ENCODE data around the gene ATP1B4. TPM values are rescaled to one million over a fixed set of nuclear protein-coding genes. Genes with fewer than 3 reads are reported as not detected.

The ATP1B4 gene
- total and polyA plus RNA-seq, 2 donors, result 0.05 TPM

GRCh38 chrX:120366794-120367193 lies 4.9 kb downstream of the ATP1B4 start:
- Histone ChIP-seq H3K4me3 (ENCODE audit: low read length in 2 of 2) (no peak overlapping the region), H3K4me1 (ENCODE audit: control insufficient read depth in 2 of 2, insufficient read depth in 2 of 2, low read length in 2 of 2) (no peaks in the 10 kb centered on the region), H3K9me3 (ENCODE audit: control insufficient read depth in 2 of 2, insufficient read depth in 1 of 2, low read length in 1 of 2) (no peaks in the 10 kb centered on the region), H3K27ac (ENCODE audit: low read depth in 1 of 2, low read length in 1 of 2) (no peak overlapping the region), H3K36me3 (ENCODE audit: control insufficient read depth in 2 of 2, insufficient read depth in 2 of 2, low read length in 1 of 2) (no peaks in the 10 kb centered on the region), H3K27me3 (ENCODE audit: control insufficient read depth in 2 of 2, insufficient read depth in 1 of 2, low read length in 1 of 2) (no peaks in the 10 kb centered on the region)
- WGBS, result 95% methylated on average over 3 of the region's 3 CpGs
- DNase-seq (ENCODE audit: low read depth in 6 of 9, low spot score in 9 of 9), result no peak

- H3K4me1 ChIP-seq (ENCODE audit: control insufficient read depth in 2 of 2, insufficient read depth in 2 of 2, low read length in 2 of 2), result no peaks in the 10 kb centered on the region
- no peak overlapping the region for H3K4me3 ChIP-seq (ENCODE audit: low read length in 2 of 2)
- H3K27me3 ChIP-seq (ENCODE audit: control insufficient read depth in 2 of 2, insufficient read depth in 1 of 2, low read length in 1 of 2), result no peaks in the 10 kb centered on the region
- H3K36me3 ChIP-seq (ENCODE audit: control insufficient read depth in 2 of 2, insufficient read depth in 2 of 2, low read length in 1 of 2), result no peaks in the 10 kb centered on the region
- whole genome bisulfite sequencing, result 94% methylated on average over 3 of the region's 3 CpGs
- no peaks in the 10 kb centered on the region for H3K9me3 ChIP-seq (ENCODE audit: control insufficient read depth in 2 of 2, insufficient read depth in 1 of 2, low read length in 1 of 2)
- no peak overlapping the region for H3K27ac ChIP-seq (ENCODE audit: low read depth in 1 of 2, low read length in 1 of 2)
- no peak for DNase-seq (ENCODE audit: low read depth in 6 of 9, low spot score in 9 of 9)
Observed at GRCh38 chrX:120367402-120368109, 5.7 kb downstream of the ATP1B4 start.

- H3K4me3 ChIP-seq (ENCODE audit: low read length in 2 of 2), result no peak overlapping the region
- no peaks in the 10 kb centered on the region for H3K27me3 ChIP-seq (ENCODE audit: control insufficient read depth in 2 of 2, insufficient read depth in 1 of 2, low read length in 1 of 2)
- DNase-seq (ENCODE audit: low read depth in 6 of 9, low spot score in 9 of 9), result no peak
- no peak overlapping the region for H3K27ac ChIP-seq (ENCODE audit: low read depth in 1 of 2, low read length in 1 of 2)
- no peaks in the 10 kb centered on the region for H3K4me1 ChIP-seq (ENCODE audit: control insufficient read depth in 2 of 2, insufficient read depth in 2 of 2, low read length in 2 of 2)
- H3K36me3 ChIP-seq (ENCODE audit: control insufficient read depth in 2 of 2, insufficient read depth in 2 of 2, low read length in 1 of 2), result no peaks in the 10 kb centered on the region
- 93% methylated on average over 6 of the region's 6 CpGs for WGBS
- no peaks in the 10 kb centered on the region for H3K9me3 ChIP-seq (ENCODE audit: control insufficient read depth in 2 of 2, insufficient read depth in 1 of 2, low read length in 1 of 2)
Observed at GRCh38 chrX:120372667-120373370, 10.9 kb downstream of the ATP1B4 start.

- no peak for DNase-seq (ENCODE audit: low read depth in 6 of 9, low spot score in 9 of 9)
- 97% methylated on average over 3 of the region's 3 CpGs for WGBS
- Histone ChIP-seq H3K36me3 (ENCODE audit: control insufficient read depth in 2 of 2, insufficient read depth in 2 of 2, low read length in 1 of 2) (no peaks in the 10 kb centered on the region), H3K27ac (ENCODE audit: low read depth in 1 of 2, low read length in 1 of 2) (no peak overlapping the region), H3K9me3 (ENCODE audit: control insufficient read depth in 2 of 2, insufficient read depth in 1 of 2, low read length in 1 of 2) (no peaks in the 10 kb centered on the region), H3K27me3 (ENCODE audit: control insufficient read depth in 2 of 2, insufficient read depth in 1 of 2, low read length in 1 of 2) (no peaks in the 10 kb centered on the region), H3K4me3 (ENCODE audit: low read length in 2 of 2) (no peak overlapping the region), H3K4me1 (ENCODE audit: control insufficient read depth in 2 of 2, insufficient read depth in 2 of 2, low read length in 2 of 2) (no peaks in the 10 kb centered on the region)
Observed at GRCh38 chrX:120377179-120377578, 15.3 kb downstream of the ATP1B4 start.

GRCh38 chrX:120377715-120378114 lies 15.8 kb downstream of the ATP1B4 start:
- H3K27ac ChIP-seq (ENCODE audit: low read depth in 1 of 2, low read length in 1 of 2), result no peak overlapping the region
- WGBS, result 100% methylated on average over 1 of the region's 1 CpG
- H3K9me3 ChIP-seq (ENCODE audit: control insufficient read depth in 2 of 2, insufficient read depth in 1 of 2, low read length in 1 of 2), result no peaks in the 10 kb centered on the region
- no peak for DNase-seq (ENCODE audit: low read depth in 6 of 9, low spot score in 9 of 9)
- H3K36me3 ChIP-seq (ENCODE audit: control insufficient read depth in 2 of 2, insufficient read depth in 2 of 2, low read length in 1 of 2), result no peaks in the 10 kb centered on the region
- no peak overlapping the region for H3K4me3 ChIP-seq (ENCODE audit: low read length in 2 of 2)
- no peaks in the 10 kb centered on the region for H3K4me1 ChIP-seq (ENCODE audit: control insufficient read depth in 2 of 2, insufficient read depth in 2 of 2, low read length in 2 of 2)
- H3K27me3 ChIP-seq (ENCODE audit: control insufficient read depth in 2 of 2, insufficient read depth in 1 of 2, low read length in 1 of 2), result no peaks in the 10 kb centered on the region

- H3K9me3 ChIP-seq (ENCODE audit: control insufficient read depth in 2 of 2, insufficient read depth in 1 of 2, low read length in 1 of 2), result no peaks in the 10 kb centered on the region
- no peak overlapping the region for H3K27ac ChIP-seq (ENCODE audit: low read depth in 1 of 2, low read length in 1 of 2)
- H3K4me3 ChIP-seq (ENCODE audit: low read length in 2 of 2), result no peak overlapping the region
- no peaks in the 10 kb centered on the region for H3K36me3 ChIP-seq (ENCODE audit: control insufficient read depth in 2 of 2, insufficient read depth in 2 of 2, low read length in 1 of 2)
- H3K4me1 ChIP-seq (ENCODE audit: control insufficient read depth in 2 of 2, insufficient read depth in 2 of 2, low read length in 2 of 2), result no peaks in the 10 kb centered on the region
- no peak for DNase-seq (ENCODE audit: low read depth in 6 of 9, low spot score in 9 of 9)
- H3K27me3 ChIP-seq (ENCODE audit: control insufficient read depth in 2 of 2, insufficient read depth in 1 of 2, low read length in 1 of 2), result no peaks in the 10 kb centered on the region
- WGBS, result 98% methylated on average over 5 of the region's 5 CpGs
Observed at GRCh38 chrX:120378570-120378969, 16.7 kb downstream of the ATP1B4 start.

GRCh38 chrX:120379937-120380681 lies 18.2 kb downstream of the ATP1B4 start:
- no peaks in the 10 kb centered on the region for H3K4me1 ChIP-seq (ENCODE audit: control insufficient read depth in 2 of 2, insufficient read depth in 2 of 2, low read length in 2 of 2)
- H3K36me3 ChIP-seq (ENCODE audit: control insufficient read depth in 2 of 2, insufficient read depth in 2 of 2, low read length in 1 of 2), result no peaks in the 10 kb centered on the region
- DNase-seq (ENCODE audit: low read depth in 6 of 9, low spot score in 9 of 9), result no peak
- whole genome bisulfite sequencing, result 97% methylated on average over 6 of the region's 6 CpGs
- no peak overlapping the region for H3K4me3 ChIP-seq (ENCODE audit: low read length in 2 of 2)
- no peaks in the 10 kb centered on the region for H3K9me3 ChIP-seq (ENCODE audit: control insufficient read depth in 2 of 2, insufficient read depth in 1 of 2, low read length in 1 of 2)
- H3K27ac ChIP-seq (ENCODE audit: low read depth in 1 of 2, low read length in 1 of 2), result no peak overlapping the region
- H3K27me3 ChIP-seq (ENCODE audit: control insufficient read depth in 2 of 2, insufficient read depth in 1 of 2, low read length in 1 of 2), result no peaks in the 10 kb centered on the region

GRCh38 chrX:120380699-120381098 lies 18.8 kb downstream of the ATP1B4 start:
- DNase-seq (ENCODE audit: low read depth in 6 of 9, low spot score in 9 of 9), result peak in 8 of 9 donors; percentile 11 to 69 (median 24)
- H3K27ac ChIP-seq (ENCODE audit: low read depth in 1 of 2, low read length in 1 of 2), result no peak overlapping the region
- WGBS, result 9% methylated on average over 3 of the region's 3 CpGs
- H3K4me3 ChIP-seq (ENCODE audit: low read length in 2 of 2), result no peak overlapping the region
- no peaks in the 10 kb centered on the region for H3K4me1 ChIP-seq (ENCODE audit: control insufficient read depth in 2 of 2, insufficient read depth in 2 of 2, low read length in 2 of 2)
- no peaks in the 10 kb centered on the region for H3K36me3 ChIP-seq (ENCODE audit: control insufficient read depth in 2 of 2, insufficient read depth in 2 of 2, low read length in 1 of 2)
- no peaks in the 10 kb centered on the region for H3K9me3 ChIP-seq (ENCODE audit: control insufficient read depth in 2 of 2, insufficient read depth in 1 of 2, low read length in 1 of 2)
- H3K27me3 ChIP-seq (ENCODE audit: control insufficient read depth in 2 of 2, insufficient read depth in 1 of 2, low read length in 1 of 2), result no peaks in the 10 kb centered on the region

- Histone ChIP-seq H3K4me1 (ENCODE audit: control insufficient read depth in 2 of 2, insufficient read depth in 2 of 2, low read length in 2 of 2) (no peaks in the 10 kb centered on the region), H3K27ac (ENCODE audit: low read depth in 1 of 2, low read length in 1 of 2) (no peak overlapping the region), H3K9me3 (ENCODE audit: control insufficient read depth in 2 of 2, insufficient read depth in 1 of 2, low read length in 1 of 2) (no peaks in the 10 kb centered on the region), H3K36me3 (ENCODE audit: control insufficient read depth in 2 of 2, insufficient read depth in 2 of 2, low read length in 1 of 2) (no peaks in the 10 kb centered on the region), H3K27me3 (ENCODE audit: control insufficient read depth in 2 of 2, insufficient read depth in 1 of 2, low read length in 1 of 2) (no peaks in the 10 kb centered on the region), H3K4me3 (ENCODE audit: low read length in 2 of 2) (no peak overlapping the region)
- DNase-seq (ENCODE audit: low read depth in 6 of 9, low spot score in 9 of 9), result no peak
Observed at GRCh38 chrX:120401301-120401700, 39.4 kb downstream of the ATP1B4 start.

Data from thymus (tissue), 11 donors.